Brain pericyte (primary cell): ENCODE data around the gene GRM7.

Source experiments
- DNase-seq: peaks from one replicate; pipeline ENCODE4 v3.0.0-alpha.2; 2012; ENCODE audit warnings: low read depth, low spot score

Gene GRM7

GRCh38 chr3:7581831-7582230 lies 720.9 kb downstream of the GRM7 start:
- no peak for DNase-seq

- no peak for DNase-seq
Measured at GRCh38 chr3:7585052-7585451, 724.1 kb downstream of the GRM7 start.

GRCh38 chr3:7588236-7588635 lies 727.3 kb downstream of the GRM7 start:
- no peak for DNase-seq

GRCh38 chr3:7589526-7589925 lies 728.6 kb downstream of the GRM7 start:
- DNase-seq, result no peak

- no peak for DNase-seq
Measured at GRCh38 chr3:7602297-7602696, 741.4 kb downstream of the GRM7 start.

- DNase-seq, result no peak
Measured at GRCh38 chr3:7607083-7607482, 746.2 kb downstream of the GRM7 start.

- DNase-seq, result no peak
Measured at GRCh38 chr3:7607676-7608075, 746.8 kb downstream of the GRM7 start.

GRCh38 chr3:7610634-7611033 lies 749.7 kb downstream of the GRM7 start:
- DNase-seq, result no peak

GRCh38 chr3:7615043-7615442 lies 754.1 kb downstream of the GRM7 start:
- no peak for DNase-seq

GRCh38 chr3:7618606-7619005 lies 757.7 kb downstream of the GRM7 start:
- no peak for DNase-seq

- no peak for DNase-seq
Measured at GRCh38 chr3:7620401-7620800, 759.5 kb downstream of the GRM7 start.

- no peak for DNase-seq
Measured at GRCh38 chr3:7621046-7621630, 760.2 kb downstream of the GRM7 start.

- DNase-seq, result no peak
Measured at GRCh38 chr3:7621651-7622050, 760.7 kb downstream of the GRM7 start.

GRCh38 chr3:7625021-7625420 lies 764.1 kb downstream of the GRM7 start:
- DNase-seq, result no peak

- DNase-seq, result no peak
Measured at GRCh38 chr3:7630351-7630911, 769.5 kb downstream of the GRM7 start.

GRCh38 chr3:7630925-7631324 lies 770.0 kb downstream of the GRM7 start:
- no peak for DNase-seq

GRCh38 chr3:7632305-7632704 lies 771.4 kb downstream of the GRM7 start:
- no peak for DNase-seq

GRCh38 chr3:7637694-7638093 lies 776.8 kb downstream of the GRM7 start:
- no peak for DNase-seq

GRCh38 chr3:7638103-7638502 lies 777.2 kb downstream of the GRM7 start:
- DNase-seq, result no peak

GRCh38 chr3:7640787-7641186 lies 779.9 kb downstream of the GRM7 start:
- DNase-seq, result no peak

- DNase-seq, result no peak
Measured at GRCh38 chr3:7646851-7647250, 785.9 kb downstream of the GRM7 start.

GRCh38 chr3:7650466-7650865 lies 789.6 kb downstream of the GRM7 start:
- DNase-seq, result no peak

- no peak for DNase-seq
Measured at GRCh38 chr3:7651274-7651673, 790.4 kb downstream of the GRM7 start.
